ENCODE results near the gene BMAL1. TPM values are rescaled to one million over a fixed set of nuclear protein-coding genes. Genes with fewer than 3 reads are reported as not detected.

Gene BMAL1
- total RNA-seq, 1 donor from 2014 or later, result 36.6 TPM

DNA sequence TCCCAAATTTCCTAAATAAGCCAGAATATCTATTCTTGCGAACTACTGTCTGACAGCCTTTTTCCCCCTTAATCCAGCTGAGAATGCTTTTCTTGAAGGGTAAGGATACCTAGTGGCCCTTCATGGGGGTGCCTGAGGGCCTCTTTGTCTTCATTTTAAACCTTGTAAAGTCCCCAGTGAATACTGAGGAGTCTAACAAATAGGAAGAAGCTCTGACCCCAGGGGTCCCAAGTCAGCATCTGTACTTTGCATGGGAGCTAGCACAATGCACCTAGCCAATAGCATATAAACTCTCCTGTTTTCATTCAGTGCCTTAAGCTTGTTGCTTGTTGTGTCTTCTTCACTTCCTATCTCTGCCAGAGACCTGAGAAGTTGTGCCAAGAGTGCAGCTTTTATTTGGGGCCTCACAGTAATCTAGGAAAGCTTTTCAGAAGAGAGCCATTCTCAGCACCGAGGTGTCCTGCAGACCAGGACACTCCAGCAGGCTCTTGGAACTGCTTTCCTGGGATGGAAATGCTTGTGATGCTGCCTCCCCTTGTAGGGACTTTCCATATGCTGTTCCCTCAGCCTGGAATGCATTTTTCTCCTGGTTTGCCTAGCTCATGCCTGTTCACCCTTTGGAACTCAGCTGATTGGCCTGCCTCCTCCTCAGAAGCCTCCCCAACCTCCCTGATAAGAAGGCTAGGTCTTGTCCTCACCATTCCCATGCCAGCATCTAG lies 37.2 kb downstream of the BMAL1 start:
- peaks cover 2% of the 10 kb centered on the region for H3K36me3 ChIP-seq (ENCODE audit: control insufficient read depth, insufficient read depth, low read length)
- DNase-seq (ENCODE audit: low read depth) (no peak), FAIRE-seq (no peak)
- no peak overlapping the region for H3K4me3 ChIP-seq (ENCODE audit: low read depth, low read length)
- TF ChIP-seq, protein P1, sequence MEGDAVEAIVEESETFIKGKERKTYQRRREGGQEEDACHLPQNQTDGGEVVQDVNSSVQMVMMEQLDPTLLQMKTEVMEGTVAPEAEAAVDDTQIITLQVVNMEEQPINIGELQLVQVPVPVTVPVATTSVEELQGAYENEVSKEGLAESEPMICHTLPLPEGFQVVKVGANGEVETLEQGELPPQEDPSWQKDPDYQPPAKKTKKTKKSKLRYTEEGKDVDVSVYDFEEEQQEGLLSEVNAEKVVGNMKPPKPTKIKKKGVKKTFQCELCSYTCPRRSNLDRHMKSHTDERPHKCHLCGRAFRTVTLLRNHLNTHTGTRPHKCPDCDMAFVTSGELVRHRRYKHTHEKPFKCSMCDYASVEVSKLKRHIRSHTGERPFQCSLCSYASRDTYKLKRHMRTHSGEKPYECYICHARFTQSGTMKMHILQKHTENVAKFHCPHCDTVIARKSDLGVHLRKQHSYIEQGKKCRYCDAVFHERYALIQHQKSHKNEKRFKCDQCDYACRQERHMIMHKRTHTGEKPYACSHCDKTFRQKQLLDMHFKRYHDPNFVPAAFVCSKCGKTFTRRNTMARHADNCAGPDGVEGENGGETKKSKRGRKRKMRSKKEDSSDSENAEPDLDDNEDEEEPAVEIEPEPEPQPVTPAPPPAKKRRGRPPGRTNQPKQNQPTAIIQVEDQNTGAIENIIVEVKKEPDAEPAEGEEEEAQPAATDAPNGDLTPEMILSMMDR (IDR thresholded peaks at IDR 0.05; ENCODE audit: insufficient read depth, low read length, severe bottlenecking), result no peak
- H3K27me3 ChIP-seq (ENCODE audit: control insufficient read depth, insufficient read depth, low read length), result no peaks in the 10 kb centered on the region

DNA sequence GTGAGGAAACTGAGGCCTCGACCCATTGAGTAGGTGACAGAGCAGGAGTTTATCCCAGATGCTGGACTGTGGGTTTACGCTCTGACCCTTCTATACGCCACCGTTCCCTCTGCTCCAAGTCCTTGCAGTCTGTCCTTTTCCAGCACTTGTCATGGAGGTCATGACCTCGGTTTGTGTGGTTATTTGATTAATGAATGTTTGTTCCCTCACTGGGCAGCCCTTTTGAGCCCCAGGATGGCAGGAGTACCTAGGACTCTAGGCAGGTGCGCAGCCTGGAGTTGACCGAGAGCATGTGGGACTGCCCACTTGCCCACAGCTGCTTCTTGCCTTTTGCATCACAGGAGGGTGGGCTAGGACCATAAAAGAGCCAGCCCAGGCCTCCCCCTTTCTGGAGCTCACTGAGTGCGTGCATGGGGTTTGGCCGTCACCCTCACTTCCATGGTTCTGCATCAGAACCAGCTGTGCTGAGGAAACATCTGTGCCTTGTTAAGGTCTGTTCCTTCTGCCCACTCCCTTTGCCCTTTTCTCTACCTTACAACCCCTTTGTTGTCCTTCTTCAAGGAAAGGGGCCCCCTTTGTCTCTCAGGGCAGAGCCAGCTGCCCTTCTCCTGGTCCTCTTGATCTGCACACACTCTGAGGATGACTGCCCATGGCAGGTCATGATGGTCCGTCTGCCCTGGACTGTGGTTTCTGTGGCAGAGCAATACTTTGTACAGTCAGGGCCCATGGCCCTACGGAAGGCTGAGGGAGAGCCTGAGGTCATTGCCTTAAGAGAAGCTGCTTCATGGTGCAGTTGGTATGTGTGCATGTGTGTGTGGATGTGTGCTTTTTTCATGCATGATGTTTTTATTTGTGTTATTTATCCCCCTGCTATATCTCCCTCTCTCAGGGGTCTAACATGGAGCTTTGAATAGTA lies 38.2 kb downstream of the BMAL1 start:
- TF ChIP-seq, protein P1 (IDR thresholded peaks at IDR 0.05; ENCODE audit: insufficient read depth, low read length, severe bottlenecking), result no peak
- Histone ChIP-seq H3K36me3 (ENCODE audit: control insufficient read depth, insufficient read depth, low read length) (peaks cover 2% of the 10 kb centered on the region), H3K27me3 (ENCODE audit: control insufficient read depth, insufficient read depth, low read length) (no peaks in the 10 kb centered on the region), H3K4me3 (ENCODE audit: low read depth, low read length) (no peak overlapping the region)
- DNase-seq (ENCODE audit: low read depth) (no peak), FAIRE-seq (no peak)

DNA sequence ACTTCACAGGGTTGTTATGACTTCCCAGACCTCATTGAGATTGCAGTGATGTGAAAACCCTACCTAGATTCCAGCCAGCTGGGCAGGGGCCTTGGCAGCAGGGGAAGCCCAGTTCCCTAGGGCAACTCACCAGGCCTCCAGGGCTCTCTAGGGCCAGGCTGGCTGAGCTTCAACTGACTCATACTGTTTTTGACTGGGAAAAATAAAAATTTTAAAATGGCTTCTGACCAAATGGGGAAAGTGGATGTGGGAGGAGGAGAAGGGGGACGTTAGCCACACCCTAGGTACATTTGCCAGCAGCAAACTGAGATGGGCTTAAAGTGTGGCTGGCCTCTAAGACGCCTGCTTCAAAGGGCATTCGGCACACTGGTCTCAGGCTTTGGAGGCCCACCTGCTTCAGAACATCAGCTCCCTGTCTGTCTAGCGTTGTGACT lies 39.0 kb downstream of the BMAL1 start:
- TF ChIP-seq, protein P1 (IDR thresholded peaks at IDR 0.05; ENCODE audit: insufficient read depth, low read length, severe bottlenecking), result no peak
- Histone ChIP-seq H3K4me3 (ENCODE audit: low read depth, low read length) (no peak overlapping the region), H3K36me3 (ENCODE audit: control insufficient read depth, insufficient read depth, low read length) (peaks cover 2% of the 10 kb centered on the region), H3K27me3 (ENCODE audit: control insufficient read depth, insufficient read depth, low read length) (no peaks in the 10 kb centered on the region)
- FAIRE-seq (no peak), DNase-seq (ENCODE audit: low read depth) (peak; percentile 49)

DNA sequence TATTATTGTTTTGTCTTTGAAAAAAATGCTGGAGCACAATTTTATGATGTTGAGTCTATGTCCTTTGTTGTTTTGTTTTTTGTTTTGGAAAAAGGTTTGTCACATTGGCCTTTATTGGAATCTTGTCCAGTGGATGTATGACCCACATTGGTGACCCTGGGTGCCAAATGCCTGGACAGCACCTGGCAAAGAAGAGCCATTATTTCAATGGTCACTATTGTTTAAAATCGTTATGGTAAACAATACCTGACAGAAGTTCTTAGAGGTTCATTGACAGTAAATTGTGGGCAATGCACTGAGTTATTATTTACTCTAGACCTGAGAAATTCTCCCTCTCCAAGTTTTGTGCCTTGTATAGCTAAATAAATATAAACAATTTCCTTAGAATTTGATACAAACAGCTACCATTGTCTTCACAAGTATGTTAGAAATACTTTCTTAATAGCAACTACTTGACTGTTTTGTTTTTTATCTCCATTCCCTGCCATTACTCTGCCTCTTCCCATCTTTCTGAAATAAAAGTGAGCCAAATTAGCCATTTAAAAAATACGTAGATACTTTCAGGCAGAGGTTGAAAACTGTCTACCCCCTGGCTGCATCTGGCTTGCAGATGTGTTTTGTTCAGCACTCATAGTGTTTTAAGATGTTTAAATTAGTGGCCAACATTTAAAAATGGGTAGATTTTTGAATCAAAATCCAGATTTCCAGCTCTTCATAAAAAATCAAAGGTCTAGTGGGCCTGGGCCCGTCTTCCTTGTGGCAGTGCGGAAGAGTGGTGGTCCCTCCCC lies 39.9 kb downstream of the BMAL1 start:
- FAIRE-seq, result no peak
- H3K36me3 ChIP-seq (ENCODE audit: control insufficient read depth, insufficient read depth, low read length), result peaks cover 4% of the 10 kb centered on the region
- TF ChIP-seq, protein P1 (IDR thresholded peaks at IDR 0.05; ENCODE audit: insufficient read depth, low read length, severe bottlenecking), result no peak
- no peak for DNase-seq (ENCODE audit: low read depth)
- H3K27me3 ChIP-seq (ENCODE audit: control insufficient read depth, insufficient read depth, low read length), result no peaks in the 10 kb centered on the region
- H3K4me3 ChIP-seq (ENCODE audit: low read depth, low read length), result no peak overlapping the region

DNA sequence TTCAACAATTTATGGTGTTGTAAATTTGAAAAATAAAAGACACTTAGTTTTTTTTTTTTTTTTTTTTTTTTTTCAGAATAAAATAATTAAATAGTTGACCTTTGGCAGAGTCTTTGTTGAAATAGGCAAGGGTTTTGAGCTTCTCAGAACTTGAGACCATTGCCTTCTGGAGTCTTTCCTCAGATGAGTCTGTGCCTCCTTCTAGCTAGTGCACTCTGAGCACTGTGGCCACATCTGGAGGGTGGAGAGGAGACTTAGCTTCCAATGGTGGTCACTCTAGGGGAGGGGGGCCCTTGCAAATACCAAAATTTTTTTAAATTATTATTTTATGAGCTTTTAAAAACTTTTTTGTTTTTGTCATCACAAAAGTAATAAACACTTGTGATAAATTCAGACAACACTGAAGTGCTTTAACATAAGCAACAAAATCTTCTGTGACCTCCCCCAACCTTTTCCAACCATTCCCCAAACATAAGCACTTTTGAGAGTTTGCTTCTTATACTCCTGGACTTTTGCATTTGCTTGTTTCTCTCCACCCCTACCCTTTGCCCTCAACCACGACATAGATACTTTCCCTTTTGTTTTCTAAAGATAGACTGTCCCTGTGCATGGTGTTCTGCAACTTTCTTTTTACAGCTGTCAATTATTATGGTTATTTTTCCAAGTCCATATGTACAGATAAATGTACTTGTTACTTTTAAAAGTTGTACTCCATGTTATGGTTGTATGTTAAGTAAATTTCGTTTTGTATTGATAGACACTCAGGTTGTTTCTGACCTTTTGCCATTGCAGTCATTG lies 41.1 kb downstream of the BMAL1 start:
- TF ChIP-seq, protein P1 (IDR thresholded peaks at IDR 0.05; ENCODE audit: insufficient read depth, low read length, severe bottlenecking), result no peak

More for the DNA sequence above, 41.1 kb downstream of the BMAL1 start:
- Histone ChIP-seq H3K36me3 (ENCODE audit: control insufficient read depth, insufficient read depth, low read length) (peaks cover 4% of the 10 kb centered on the region), H3K4me3 (ENCODE audit: low read depth, low read length) (no peak overlapping the region), H3K27me3 (ENCODE audit: control insufficient read depth, insufficient read depth, low read length) (no peaks in the 10 kb centered on the region)
- DNase-seq (ENCODE audit: low read depth), result no peak
- no peak for FAIRE-seq

Data from bronchial epithelial cell (primary cell).